Stromal cell of bone marrow (primary cell): ENCODE measurements around the gene FBXO33.

Experiments
- DNase-seq: peaks from one replicate; pipeline ENCODE4 v3.0.0-alpha.2; 2012; ENCODE audit warnings: low read depth

FBXO33 gene

GRCh38 chr14:39432179-39432618 is at the start of gene FBXO33:
TSS of gene FBXO33 (minus strand) at chr14:39432433. CDS start at chr14:39432162, 271 bp downstream.
- DNase-seq: peak; percentile 90

DNA sequence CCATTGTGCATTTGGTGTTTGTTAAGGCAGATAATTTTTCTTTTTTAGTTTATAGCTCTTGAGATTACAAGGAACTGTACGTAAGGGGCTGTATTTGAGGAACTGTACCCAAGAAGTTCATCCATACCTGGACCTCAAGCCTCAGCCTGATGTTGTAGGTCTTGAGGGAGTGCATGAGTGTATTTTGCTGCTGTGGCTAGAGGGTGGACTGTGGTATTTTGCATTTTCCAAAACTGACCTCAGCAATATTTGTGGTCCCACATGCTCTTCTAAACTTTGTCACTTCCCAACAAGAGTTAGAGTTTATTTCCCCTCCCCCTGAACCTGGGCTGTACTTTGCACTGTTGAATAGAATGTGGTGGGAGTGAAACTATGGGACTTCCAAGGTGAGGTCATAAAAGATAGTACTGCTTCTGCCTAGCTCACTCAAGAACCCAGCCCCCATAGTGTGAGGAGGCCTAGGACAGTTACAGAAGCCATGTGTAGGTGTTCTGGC is 42.2 kb upstream of the FBXO33 start:
- no peak for DNase-seq

GRCh38 chr14:39472078-39472477 is 39.8 kb upstream of the FBXO33 start:
- no peak for DNase-seq

- DNase-seq: no peak
These were observed 37.0 kb upstream of the FBXO33 start for GRCh38 chr14:39469094-39469710.

- no peak for DNase-seq
These were observed 35.8 kb upstream of the FBXO33 start for GRCh38 chr14:39467889-39468524.

- DNase-seq: peak; percentile 3
These were observed 27.7 kb upstream of the FBXO33 start for GRCh38 chr14:39459795-39460478.

GRCh38 chr14:39456702-39457250 is 24.5 kb upstream of the FBXO33 start:
- DNase-seq: no peak

- DNase-seq: no peak
These were observed 22.8 kb upstream of the FBXO33 start for GRCh38 chr14:39454906-39455539.

GRCh38 chr14:39452680-39453079 is 20.4 kb upstream of the FBXO33 start:
- DNase-seq: no peak

DNA sequence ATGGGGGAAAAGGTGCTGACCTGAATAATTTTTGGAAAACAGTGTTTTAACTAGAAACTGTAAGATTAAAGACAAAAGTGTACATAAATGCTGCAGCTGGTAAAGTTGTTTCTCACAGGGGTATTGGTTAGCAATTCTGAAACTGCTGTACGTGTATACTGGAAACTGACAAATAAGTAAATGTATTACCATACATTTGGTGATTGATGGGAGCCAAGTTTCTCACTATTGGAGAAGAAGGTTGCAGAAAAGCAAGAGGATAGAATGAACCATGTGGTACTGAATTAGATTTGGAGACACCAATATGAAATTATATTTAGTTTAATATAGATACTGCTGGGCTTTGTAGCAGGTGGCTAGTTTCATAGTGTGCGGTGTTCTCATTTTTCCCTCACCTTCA is 19.6 kb upstream of the FBXO33 start:
- no peak for DNase-seq

DNA sequence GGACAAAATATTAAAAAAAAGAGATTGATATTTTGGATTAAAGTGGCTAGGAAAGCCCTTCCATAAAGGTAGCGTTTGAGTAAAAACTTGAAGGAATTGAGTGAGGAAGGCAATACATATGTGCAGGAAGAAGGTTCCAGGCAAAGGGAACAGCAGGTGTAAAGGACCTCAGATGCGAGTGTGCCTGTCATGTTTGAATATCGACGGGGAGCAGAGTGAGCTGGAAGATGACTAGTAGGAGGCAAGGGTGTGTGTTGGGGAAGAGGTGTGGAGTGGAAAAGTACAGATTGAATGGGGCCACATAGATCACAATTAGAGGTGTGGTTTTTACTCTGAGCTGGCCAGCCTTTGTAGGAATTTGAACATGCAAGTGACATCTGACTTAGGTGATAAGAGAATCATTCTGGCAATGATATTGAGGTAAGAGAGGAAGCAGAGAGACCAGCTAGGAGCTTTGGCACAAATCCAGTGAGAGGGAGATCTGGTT is 15.0 kb upstream of the FBXO33 start:
- no peak for DNase-seq

GRCh38 chr14:39446131-39446744 is 14.0 kb upstream of the FBXO33 start:
- no peak for DNase-seq

- no peak for DNase-seq
These were observed 10.1 kb upstream of the FBXO33 start for GRCh38 chr14:39442293-39442692.

GRCh38 chr14:39441805-39442204 is 9.6 kb upstream of the FBXO33 start:
- DNase-seq: no peak

DNA sequence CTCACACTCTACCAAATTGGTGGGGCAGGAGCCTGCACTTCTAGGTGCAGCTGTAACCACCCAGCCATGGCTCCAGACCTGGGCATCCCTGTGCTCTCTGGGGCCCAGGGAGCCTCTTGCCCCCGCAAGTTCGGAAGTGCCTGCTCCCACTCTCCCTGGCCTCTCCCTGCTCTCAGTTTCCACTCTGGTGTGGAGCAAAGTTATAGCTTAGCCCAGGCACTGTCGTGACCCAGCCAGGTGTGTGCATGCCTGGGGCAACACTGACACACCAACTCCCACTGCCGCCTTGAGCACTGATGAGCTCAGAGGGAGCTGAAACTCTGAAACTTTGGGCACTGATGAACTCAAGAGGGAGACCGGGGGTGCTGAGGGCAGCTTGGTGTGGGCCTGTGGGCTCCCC is 8.7 kb upstream of the FBXO33 start:
- DNase-seq: no peak

DNA sequence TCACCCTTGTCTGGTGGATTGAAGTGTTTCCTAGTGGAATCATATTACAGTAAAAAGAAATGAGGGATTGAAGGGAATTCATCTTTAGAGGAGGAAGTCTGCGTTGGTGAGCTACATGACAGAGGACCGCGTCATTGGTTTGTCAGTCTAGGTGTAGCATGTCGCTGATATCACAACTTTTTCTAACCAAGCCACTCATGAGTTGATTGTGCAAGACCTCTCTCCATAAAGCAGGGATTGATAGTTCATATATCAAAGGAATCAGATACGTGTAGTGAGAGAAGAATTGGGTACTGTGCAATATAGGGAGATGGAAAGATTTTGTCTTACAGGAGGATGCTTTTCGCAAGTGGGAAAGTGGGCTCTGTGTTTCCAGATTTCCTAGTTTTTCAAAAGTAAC is 3.0 kb upstream of the FBXO33 start:
- no peak for DNase-seq

DNA sequence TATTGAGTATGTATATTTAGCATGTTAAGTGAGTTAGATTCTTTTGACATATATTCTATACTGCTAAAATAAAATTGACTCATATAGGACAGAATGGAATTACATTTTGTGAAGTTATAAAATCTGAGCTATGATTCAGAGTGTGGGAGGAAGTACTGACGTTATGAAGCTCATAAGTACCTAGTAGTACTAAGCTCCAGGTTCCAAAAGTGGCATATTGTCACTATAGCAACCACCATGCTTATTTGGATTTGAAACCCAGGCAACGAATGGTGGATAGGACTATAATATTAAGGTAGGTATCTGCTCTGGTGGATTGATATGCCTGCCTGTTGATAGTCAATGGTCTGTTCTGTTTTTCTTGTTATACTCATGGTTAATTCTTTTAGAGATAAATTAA is 2.2 kb upstream of the FBXO33 start:
- no peak for DNase-seq

DNA sequence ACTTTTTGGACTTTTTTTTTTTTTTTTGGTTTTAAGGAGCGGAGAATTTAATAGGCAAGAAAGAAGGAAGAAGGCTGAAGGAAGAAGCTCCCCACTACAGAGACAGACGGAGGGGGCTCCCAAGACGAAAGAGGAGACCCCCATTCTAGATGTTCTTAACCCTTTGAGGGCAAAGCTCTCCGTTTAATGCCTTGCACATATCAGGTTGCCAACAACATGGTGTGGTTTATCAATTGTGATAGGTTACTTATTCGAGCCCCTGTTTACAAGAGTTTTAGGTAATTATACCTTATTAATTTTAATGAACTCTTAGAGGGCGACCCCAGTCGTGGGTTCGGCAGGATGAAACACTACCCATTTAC is 1.2 kb upstream of the FBXO33 start:
- no peak for DNase-seq

GRCh38 chr14:39432619-39433451 is 602 bp upstream of the FBXO33 start:
- DNase-seq: peak; percentile 50

- DNase-seq: no peak
These were observed 636 bp downstream of the FBXO33 start for GRCh38 chr14:39431416-39432178.
